GM18873 (cell line): ENCODE results near the gene MAOA.
"Not testable (repeated sequence)": the region's sequence is repeated elsewhere in the genome, so short reads cannot be mapped to it uniquely, and the experiment has no call there.

Source experiments
- ATAC-seq: cut with Tn5 transposase; IDR thresholded peaks from one replicate; pipeline ENCODE4 v1.9.1; 2021; ENCODE audit warnings: mild to moderate bottlenecking, moderate library complexity, moderate number of reproducible peaks; ENCODE audit not compliant: unreplicated experiment, low FRiP score

The MAOA gene

DNA sequence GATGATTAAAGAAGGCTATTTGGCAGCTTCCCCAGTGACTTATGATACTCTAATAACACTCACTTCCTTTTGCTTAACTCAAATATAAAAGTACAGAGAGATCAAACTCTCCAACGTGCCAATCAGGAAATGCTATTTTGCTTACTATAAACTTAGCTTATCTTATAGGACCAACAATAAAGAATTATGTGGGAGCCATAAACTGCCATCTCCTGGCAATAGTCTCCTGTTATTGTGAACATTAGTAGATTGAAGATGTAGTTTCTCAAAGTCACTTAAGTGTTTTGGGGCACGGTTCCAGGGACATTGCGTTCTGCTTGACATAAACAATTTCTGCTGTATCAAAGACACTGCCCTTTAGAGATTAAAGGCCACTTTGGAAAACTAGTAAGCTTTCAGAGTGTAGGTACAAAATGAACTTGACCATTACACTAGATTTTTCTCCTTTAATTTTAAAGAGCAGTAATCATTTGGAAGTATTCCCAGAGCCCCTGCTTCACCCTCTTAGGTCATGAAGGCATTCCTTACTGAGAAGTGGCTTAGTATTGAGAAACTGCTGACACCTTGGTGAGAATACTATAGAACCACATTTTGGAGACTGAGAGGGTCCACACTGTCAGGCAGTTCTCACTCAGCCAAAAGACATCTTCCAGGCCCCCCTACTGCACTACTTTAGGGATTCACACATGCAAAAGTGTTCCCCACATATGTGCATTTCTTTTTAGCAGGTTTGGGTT lies 51.9 kb downstream of the MAOA start:
- ATAC-seq: no peak

DNA sequence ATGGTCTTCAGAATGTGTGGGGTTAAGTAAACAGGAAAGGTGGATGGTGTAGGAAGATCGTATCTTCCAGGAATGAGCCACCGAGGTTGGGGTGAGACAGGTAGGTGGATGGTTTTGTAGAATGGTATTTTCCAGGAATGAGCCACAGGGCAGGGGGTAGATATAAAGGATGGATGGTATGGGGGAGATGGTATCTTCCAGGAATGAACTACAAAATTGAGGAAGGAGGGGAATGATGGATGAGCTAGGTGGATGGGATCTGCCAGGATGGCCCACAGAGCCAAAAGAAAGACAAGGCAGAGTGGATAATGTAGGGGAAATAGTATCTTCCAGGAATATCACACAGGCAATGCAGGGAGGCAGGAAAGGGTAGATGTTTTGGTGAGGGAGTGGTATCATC lies 60.0 kb downstream of the MAOA start:
- ATAC-seq: no peak

DNA sequence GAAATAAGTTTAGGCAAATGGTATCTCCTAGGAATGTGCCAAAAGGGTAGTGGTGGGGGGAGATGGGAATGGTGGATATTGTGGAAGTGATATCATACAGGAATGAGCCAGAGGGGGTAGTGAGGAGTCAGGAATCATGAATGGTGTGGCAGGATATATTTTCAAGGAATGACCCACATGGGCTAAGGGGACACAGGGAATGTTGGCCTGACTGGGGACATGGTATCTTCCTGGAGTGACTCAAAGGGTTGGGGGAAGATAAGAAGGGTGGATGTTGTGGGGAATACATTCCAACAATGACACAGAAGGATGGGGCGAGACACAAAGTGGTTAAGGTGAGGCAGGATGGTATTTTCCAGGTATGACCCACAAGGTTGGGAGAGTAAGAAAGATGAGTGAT lies 60.6 kb downstream of the MAOA start:
- no peak for ATAC-seq

DNA sequence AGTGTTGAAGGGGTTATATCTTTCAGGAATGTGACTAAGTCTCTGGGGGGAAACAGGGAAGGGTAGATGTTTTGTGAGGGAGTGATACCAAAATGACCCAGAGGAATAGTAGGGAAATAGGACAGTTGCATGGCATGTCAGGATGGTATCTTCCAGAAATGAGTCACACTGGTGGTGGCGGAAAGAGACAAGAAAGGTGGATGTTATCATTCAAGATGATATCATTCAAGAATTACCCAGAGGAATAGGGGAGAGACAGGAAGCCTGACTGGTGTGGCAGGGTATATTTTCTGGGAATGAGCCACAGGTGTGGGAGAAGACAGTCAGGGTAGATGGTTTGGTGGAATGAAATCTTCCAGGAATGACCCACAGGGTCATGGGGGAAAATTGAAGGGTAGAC lies 61.1 kb downstream of the MAOA start:
- no peak for ATAC-seq

DNA sequence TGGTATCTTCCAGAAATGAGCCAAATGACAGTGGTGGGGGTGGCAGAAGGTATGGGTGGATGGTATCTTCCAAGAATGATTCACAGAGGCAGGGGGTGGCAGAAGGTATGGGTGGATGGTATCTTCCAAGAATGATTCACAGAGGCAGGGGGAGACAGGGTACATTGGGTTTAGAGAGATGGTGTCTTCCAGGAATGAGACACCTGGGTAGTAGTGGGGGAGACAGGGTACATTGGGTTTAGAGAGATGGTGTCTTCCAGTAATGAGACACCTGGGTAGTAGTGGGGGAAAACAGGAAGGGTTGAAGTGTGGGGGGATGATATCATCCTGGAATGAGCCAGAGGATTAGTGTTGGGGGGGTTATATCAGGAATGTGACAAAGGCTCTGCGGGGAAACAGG lies 62.0 kb downstream of the MAOA start:
- ATAC-seq: no peak

DNA sequence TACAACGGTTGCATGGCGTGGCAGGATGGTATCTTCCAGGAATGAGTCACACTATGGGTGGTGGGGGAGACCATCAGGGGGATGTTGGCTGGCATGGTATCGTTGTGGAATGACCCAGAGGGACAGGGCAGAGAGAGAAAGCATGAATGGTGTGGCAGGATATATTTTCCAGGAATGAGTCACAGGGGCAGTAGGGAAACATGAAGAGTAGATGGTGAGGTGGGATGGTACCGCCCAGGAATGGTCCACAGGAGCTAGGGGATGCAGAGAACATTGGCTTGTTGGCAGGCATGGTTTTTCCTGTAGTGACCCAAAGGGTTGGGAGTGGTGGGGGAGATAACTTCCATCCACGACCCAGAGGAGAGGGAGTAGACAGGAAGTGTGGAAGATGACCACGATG lies 62.4 kb downstream of the MAOA start:
- ATAC-seq: no peak

DNA sequence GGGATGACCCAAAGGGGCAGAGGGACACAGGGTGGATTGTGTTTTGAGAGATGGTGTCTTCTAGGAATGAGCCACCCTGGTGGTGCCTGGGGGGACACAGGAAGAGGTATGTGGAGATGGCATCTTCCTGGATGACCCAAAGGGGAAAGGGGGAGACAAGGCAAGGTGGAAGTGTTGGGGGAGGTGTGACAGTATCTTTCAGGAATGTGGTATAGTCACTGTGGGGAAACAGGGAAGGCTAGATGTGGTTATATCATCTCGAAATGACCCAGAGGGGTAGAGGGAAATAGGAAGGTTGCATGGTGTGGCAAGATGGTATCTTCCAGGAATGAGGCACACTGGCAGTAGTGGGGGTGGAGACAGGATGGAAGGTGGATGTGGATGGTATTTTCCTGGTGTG lies 62.9 kb downstream of the MAOA start:
- ATAC-seq: no peak

DNA sequence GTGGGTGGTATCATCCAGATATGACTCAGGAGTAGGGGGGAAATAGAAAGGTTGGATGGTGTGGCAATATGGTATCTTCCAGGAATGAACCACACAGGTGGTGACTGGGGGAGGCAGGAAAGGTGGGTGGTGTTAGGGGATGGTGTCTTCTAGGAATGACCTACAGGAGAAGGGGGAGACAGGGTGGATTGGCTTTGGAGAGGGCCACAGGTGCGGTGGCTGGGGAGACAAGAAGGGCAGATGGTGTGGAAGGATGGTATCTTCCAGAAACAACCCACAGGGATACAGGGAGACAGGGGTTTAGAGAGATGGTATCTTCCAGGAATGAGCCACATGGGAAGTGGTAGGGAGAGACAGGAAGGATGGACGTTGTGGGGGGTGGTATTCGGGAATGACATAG lies 64.0 kb downstream of the MAOA start:
- ATAC-seq: no peak

DNA sequence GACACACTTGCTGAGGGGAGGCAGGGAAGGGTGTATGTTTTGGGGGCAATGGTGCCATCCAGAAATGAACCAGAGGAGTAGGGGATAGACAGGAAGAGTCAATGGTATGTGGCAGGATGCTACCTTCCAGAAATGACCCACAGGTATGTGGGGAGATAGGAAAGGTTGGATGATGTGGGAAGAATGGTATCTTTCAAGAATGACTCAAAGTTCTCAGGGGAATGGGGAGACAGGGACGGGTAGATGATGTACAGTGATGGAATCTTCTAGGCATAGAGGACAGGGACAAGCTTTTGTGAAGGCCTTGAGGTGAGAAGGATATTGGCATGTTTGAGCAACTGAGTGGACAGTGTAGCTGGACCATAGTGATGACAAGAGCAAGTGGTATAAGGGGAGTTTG lies 64.9 kb downstream of the MAOA start:
- no peak for ATAC-seq

DNA sequence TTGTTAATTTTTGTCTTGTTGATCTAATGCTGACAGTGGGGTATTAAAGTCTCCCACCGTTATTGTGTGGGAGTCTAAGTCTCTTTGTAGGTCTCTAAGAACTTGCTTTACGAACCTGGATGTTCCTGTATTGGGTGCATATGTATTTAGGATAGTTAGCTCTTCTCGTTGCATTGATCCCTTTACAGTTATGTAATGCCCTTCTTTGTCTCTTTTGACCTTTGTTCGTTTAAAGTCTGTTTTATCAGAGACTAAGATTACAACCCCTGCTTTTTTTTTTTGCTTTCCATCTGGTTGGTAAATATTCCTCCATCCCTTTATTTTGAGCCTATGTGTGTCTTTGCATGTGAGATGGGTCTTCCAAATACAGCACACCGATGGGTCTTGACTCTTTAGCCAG lies 69.1 kb downstream of the MAOA start:
- not testable (repeated sequence) for ATAC-seq

DNA sequence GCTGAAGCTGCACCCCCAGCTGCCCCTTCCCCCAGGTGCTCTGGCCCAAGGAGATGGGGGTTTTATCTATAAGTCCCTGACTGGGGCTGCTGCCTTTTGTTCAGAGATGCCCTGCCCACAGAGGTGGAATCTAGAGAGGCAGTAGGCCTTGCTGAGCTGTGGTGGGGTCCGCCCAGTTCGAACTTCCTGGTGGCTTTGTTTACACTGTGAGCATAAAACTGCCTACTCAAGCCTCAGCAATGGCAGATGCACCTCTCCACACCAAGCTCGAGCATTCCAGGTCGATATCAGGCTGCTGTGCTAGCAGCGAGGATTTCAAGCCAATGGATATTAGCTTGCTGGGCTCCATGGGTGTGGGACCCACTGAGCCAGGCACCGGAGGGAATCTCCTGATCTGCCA lies 71.2 kb downstream of the MAOA start:
- ATAC-seq: not testable (repeated sequence)

DNA sequence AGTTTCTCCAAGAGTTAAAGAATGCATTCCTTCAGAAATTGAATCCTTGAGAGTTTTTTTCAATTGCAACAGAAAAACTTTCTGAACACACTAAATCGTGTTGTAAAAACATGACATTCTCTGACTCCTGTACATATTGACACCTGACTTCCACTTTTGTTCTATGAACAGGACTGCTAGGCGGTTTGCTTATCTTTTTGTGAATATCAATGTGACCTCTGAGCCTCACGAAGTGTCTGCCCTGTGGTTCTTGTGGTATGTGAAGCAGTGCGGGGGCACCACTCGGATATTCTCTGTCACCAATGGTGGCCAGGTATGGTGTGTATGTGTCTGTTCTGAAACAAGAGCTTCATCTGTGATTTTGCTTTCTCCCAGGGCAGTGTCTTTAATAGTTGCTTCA lies 71.9 kb downstream of the MAOA start:
- no peak for ATAC-seq

DNA sequence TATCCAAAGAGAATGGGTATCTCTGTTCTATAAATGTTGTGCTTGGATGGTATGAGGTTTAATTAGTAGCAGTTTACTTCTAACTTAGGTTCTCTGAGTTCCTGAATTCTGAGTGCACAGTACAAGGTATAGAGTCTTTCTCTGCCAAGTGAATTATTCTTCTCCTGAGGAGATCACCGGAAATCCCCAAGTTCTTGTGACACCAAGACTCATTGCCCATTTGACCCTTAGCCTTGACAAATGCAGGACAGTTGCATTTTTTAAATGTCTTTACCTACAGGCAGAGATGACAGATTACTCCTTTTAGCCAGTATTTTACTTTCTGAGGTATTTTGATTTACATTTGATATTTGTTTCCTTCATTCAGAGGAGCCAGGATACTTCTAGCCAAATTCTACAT lies 72.9 kb downstream of the MAOA start:
- no peak for ATAC-seq

DNA sequence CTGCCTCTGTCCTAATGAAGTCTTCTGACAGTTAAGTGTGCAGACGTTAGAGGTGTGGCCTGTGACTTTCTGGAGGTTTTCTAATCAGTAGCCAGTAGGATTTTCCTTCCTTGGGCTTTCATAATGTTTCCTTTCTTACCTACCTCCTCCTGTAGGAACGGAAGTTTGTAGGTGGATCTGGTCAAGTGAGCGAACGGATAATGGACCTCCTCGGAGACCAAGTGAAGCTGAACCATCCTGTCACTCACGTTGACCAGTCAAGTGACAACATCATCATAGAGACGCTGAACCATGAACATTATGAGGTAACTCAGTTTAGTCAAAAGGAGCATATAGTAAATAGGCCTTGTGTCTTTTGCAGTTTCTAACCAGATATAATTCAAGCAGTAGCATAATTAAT lies 75.0 kb downstream of the MAOA start:
- no peak for ATAC-seq

DNA sequence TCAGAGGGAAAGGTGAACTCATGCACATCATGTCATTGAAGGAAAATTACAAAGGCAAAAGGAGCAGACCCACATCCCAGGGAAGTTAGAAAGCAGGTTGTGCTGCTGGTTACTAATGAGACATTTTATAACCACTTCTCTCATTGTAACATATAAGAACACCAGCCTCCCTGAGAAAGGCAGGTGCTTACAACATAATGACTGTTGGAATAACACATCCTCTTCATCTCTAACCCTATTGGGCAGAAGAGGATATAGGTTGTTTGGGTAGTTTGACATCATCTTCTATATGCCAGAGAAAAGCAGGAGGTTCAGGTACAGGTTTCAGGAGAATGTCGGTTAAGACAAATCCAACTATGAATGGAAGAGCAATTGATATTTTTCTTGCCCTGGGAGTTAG lies 77.6 kb downstream of the MAOA start:
- ATAC-seq: no peak

DNA sequence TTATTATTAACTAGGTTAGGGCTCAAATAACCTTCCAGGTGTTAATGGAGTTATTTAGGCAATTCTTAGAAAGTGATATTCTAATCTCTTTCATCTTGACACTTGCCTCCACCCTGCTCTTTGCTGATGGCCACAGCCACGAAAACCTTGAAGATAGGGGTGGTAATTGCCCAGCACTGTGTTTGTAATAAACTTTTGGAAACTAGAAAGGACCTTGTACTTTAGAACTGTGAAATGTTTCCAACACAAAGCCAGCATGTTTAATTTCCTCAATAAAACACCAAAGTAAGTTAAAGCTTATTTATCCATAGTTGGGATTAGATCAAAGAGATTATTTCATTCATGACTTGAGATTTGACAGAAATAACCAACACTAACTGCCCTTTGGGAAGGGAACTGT lies 78.3 kb downstream of the MAOA start:
- ATAC-seq: no peak

DNA sequence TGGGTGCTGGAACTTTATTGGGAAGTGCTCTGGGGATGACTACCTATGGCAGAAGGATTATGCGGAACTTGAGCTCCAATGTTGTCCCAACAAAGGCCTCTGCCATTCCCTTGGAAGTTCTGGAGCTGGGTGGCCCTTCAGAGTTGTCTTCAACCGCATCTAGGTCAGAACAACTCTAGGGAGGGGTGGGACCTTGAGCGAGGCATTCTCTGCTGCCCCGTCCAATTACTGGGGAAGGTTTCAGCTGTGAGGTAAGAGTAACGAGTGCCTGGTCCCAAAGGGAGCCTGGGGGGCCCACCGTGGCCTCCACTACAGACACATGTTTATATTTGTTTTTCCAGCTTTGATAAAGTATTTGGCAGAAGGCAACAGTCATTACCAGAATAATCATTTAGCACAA lies 79.4 kb downstream of the MAOA start:
- ATAC-seq: no peak

DNA sequence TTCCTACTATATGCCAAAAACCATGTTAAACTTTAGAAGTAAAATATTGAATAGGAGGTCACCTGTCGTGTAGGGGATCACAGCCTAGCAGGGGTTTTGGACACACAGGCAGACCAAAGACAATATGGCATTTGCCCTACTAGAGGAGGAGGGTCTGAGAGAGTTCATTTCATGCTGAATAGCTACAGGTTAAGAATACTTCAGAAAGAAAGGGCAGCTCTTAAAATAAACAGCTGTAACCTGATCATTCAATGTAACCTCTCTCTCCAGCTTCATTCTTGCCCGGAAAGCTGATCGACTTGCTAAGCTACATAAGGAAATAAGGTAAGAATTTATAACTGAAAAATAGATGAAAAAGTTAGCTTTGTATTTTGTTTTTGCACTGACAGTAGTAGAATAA lies 79.9 kb downstream of the MAOA start:
- ATAC-seq: no peak

DNA sequence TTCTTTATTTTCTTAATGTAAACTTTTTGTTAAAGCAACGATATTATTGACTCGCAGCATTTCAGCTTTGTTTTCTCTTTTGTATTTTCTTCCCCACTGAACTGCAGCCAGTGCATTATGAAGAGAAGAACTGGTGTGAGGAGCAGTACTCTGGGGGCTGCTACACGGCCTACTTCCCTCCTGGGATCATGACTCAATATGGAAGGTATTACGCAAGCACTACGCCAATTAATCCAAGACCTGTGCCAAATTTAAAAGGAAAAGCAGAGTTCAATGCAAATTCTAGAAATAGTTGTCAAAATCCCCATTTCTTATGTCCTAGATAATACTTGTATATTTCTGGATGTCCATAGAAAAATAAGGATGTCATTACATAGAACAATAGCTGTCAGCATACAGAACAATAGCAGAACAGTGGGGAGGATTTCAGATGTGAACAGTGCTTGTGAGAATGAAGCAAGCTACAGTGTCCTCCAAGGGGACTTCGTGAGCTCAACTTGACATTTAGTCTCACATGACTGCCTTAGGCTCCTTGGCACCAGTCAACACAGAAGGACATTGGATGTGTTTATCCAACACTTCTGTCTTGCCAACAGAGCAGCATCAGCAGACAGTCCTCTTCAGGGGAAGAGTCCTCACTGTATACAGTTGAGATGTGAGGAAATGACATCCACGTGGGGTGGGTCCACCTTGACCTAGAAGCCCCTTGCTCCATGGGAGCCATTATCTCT lies 85.9 kb downstream of the MAOA start:
- ATAC-seq: no peak

DNA sequence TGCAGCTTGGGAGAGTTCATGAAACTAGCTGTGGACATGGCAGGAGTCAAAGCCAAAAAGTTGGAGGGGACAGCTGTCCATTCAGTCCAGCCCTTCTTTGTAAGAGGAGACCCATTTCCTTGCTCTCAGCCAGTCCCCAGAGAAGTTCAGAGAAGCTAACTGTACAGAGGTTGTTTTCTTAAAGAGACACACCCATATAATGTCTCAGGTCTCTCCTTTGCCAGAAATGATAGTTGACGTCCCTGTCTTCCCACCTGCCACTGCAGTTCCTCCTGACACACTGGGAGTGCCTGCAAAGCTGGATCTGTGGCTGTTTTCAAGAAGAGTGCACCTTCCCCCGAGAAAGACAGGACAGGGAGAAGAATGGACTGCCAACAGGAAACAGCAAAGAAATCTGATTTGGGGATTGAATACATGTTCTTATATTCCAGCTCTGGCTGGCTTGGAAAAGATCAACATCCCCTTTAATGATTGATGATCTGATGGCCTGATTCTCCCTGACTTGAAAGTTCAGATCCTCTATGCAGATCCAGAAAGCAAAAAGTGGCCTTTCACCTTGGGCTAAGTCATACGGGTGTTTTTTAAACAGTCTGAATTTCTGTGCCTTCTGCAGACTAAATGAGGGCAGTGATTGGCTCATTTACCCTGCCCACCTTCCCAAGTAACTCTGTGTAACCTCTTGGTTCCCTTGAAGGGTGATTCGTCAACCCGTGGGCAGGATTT lies 87.2 kb downstream of the MAOA start:
- no peak for ATAC-seq

DNA sequence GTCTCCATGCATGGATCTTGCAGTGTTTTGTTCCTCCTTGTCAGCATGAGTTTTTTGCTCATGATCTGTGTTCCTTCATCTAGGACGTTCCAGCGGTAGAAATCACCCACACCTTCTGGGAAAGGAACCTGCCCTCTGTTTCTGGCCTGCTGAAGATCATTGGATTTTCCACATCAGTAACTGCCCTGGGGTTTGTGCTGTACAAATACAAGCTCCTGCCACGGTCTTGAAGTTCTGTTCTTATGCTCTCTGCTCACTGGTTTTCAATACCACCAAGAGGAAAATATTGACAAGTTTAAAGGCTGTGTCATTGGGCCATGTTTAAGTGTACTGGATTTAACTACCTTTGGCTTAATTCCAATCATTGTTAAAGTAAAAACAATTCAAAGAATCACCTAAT lies 88.2 kb downstream of the MAOA start:
- ATAC-seq: no peak
